H9 (cell line): Measurements from ENCODE around the gene CLEC9A. TPM values are rescaled to one million over a fixed set of nuclear protein-coding genes. Genes with fewer than 3 reads are reported as not detected.
A peak's percentile ranks its signal among the peaks of the same experiment; 100 is the strongest.

Experiments used
- DNase-seq: peaks from one replicate; pipeline ENCODE4 v3.0.0-alpha.2; 2017
- H2AFZ ChIP-seq: one replicate; pipeline ENCODE4 v1.6.1; 2013; ENCODE audit warnings: mild to moderate bottlenecking, low read length, control low read depth, moderate library complexity
- H2AK5ac ChIP-seq: 2 replicates; pipeline ENCODE4 v1.6.1; 2013; ENCODE audit warnings: low read length, control low read depth, mixed read lengths; ENCODE audit not compliant: insufficient read length
- H2BK120ac ChIP-seq: one replicate; pipeline ENCODE4 v1.6.1; 2013; ENCODE audit warnings: low read depth, mild to moderate bottlenecking, low read length, control low read depth, inconsistent platforms; ENCODE audit not compliant: poor library complexity, severe bottlenecking
- H2BK12ac ChIP-seq: 2 replicates; pipeline ENCODE4 v1.6.1; 2013; ENCODE audit warnings: low read length, control low read depth, mixed read lengths, low read depth; ENCODE audit not compliant: insufficient read length
- H2BK15ac ChIP-seq: 2 replicates; pipeline ENCODE4 v1.6.1; 2013; ENCODE audit warnings: low read depth, low read length, control low read depth
- H2BK20ac ChIP-seq: one replicate; pipeline ENCODE4 v1.6.1; 2013; ENCODE audit warnings: low read depth, mild to moderate bottlenecking, low read length, control low read depth, inconsistent platforms; ENCODE audit not compliant: poor library complexity, severe bottlenecking
- H2BK5ac ChIP-seq: 2 replicates; pipeline ENCODE4 v1.6.1; 2013; ENCODE audit warnings: low read length, control low read depth, mixed read lengths; ENCODE audit not compliant: insufficient read length
- H3K14ac ChIP-seq: 2 replicates; pipeline ENCODE4 v1.6.1; 2013; ENCODE audit warnings: low read length, control low read depth; ENCODE audit not compliant: insufficient read depth
- H3K18ac ChIP-seq: 2 replicates; pipeline ENCODE4 v1.6.1; 2013; ENCODE audit warnings: low read depth, mild to moderate bottlenecking, mixed read lengths, low read length, control low read depth; ENCODE audit not compliant: insufficient read length
- H3K23ac ChIP-seq: 2 replicates; pipeline ENCODE4 v1.6.1; 2013; ENCODE audit warnings: low read length, control low read depth, mixed read lengths, low read depth; ENCODE audit not compliant: insufficient read length
- H3K23me2 ChIP-seq: 2 replicates; pipeline ENCODE4 v1.6.1; 2013; ENCODE audit warnings: low read depth, mild to moderate bottlenecking, mixed read lengths, low read length, control low read depth; ENCODE audit not compliant: insufficient read length, poor library complexity, severe bottlenecking
- H3K27ac ChIP-seq: 2 replicates; pipeline ENCODE4 v1.5.1; 2013; ENCODE audit warnings: low read length, control low read depth, mixed read lengths, low read depth; ENCODE audit not compliant: insufficient read length
- H3K27me3 ChIP-seq: 2 replicates; pipeline ENCODE4 v1.6.1; 2013; ENCODE audit warnings: low read length, control low read depth, inconsistent platforms; ENCODE audit not compliant: insufficient read depth
- H3K4ac ChIP-seq: 2 replicates; pipeline ENCODE4 v1.6.1; 2013; ENCODE audit warnings: low read depth, mild to moderate bottlenecking, control low read depth, inconsistent platforms, low read length, moderate library complexity
- H3K4me1 ChIP-seq: 2 replicates; pipeline ENCODE4 v1.6.1; 2013; ENCODE audit warnings: low read length, control low read depth, inconsistent platforms; ENCODE audit not compliant: insufficient read depth
- H3K4me2 ChIP-seq: 2 replicates; pipeline ENCODE4 v1.6.1; 2013; ENCODE audit warnings: low read length, control low read depth, mixed read lengths; ENCODE audit not compliant: insufficient read length, insufficient read depth
- H3K56ac ChIP-seq: 2 replicates; pipeline ENCODE4 v1.6.1; 2013; ENCODE audit warnings: low read depth, mild to moderate bottlenecking, mixed read lengths, low read length, control low read depth; ENCODE audit not compliant: insufficient read length
- H3K79me1 ChIP-seq: 2 replicates; pipeline ENCODE4 v1.6.1; 2013; ENCODE audit warnings: low read depth, mild to moderate bottlenecking, moderate library complexity, low read length, control low read depth, inconsistent platforms; ENCODE audit not compliant: insufficient read depth, poor library complexity, severe bottlenecking
- H3K79me2 ChIP-seq: 2 replicates; pipeline ENCODE4 v1.6.1; 2013; ENCODE audit warnings: low read length, control low read depth, inconsistent platforms; ENCODE audit not compliant: insufficient read depth
- H3K9ac ChIP-seq: 2 replicates; pipeline ENCODE4 v1.6.1; 2013; ENCODE audit warnings: low read length, control low read depth, mixed read lengths; ENCODE audit not compliant: insufficient read length; ENCODE audit errors: extremely low read depth
- H3K9me3 ChIP-seq: one replicate; pipeline ENCODE4 v1.6.1; 2013; ENCODE audit warnings: low read depth, low read length, inconsistent platforms; ENCODE audit not compliant: control insufficient read depth
- H3T11ph ChIP-seq: one replicate; pipeline ENCODE4 v1.6.1; 2013; ENCODE audit warnings: mild to moderate bottlenecking, low read length, control low read depth, inconsistent platforms
- H4K20me1 ChIP-seq: one replicate; pipeline ENCODE4 v1.6.1; 2013; ENCODE audit not compliant: control insufficient read depth, insufficient read length, insufficient read depth
- H4K5ac ChIP-seq: 2 replicates; pipeline ENCODE4 v1.6.1; 2013; ENCODE audit warnings: low read depth, mild to moderate bottlenecking, mixed read lengths, low read length, control low read depth; ENCODE audit not compliant: insufficient read length
- H4K8ac ChIP-seq: replicated peaks from 2 replicates; pipeline ENCODE4 v1.6.1; 2013; ENCODE audit warnings: low read length, control low read depth, mixed read lengths, low read depth; ENCODE audit not compliant: insufficient read length
- H4K91ac ChIP-seq: 2 replicates; pipeline ENCODE4 v1.6.1; 2013; ENCODE audit warnings: low read depth, mild to moderate bottlenecking, moderate library complexity, mixed read lengths, low read length, control low read depth; ENCODE audit not compliant: insufficient read length
- H3K27ac Mint-ChIP-seq, 3 experiments: 2 replicates in 2 of 3; 3 replicates in 1 of 3; pipeline ENCODE4 v1.8.0; 2020 to 2021; ENCODE audit warnings: mixed read lengths in 3 of 3, mild to moderate bottlenecking in 1 of 3, moderate library complexity in 1 of 3
- H3K27me3 Mint-ChIP-seq: 2 replicates; pipeline ENCODE4 v1.8.0; 2021; ENCODE audit warnings: low read depth, mild to moderate bottlenecking, moderate library complexity, mixed read lengths
- H3K36me3 Mint-ChIP-seq, 3 experiments: 2 replicates in 2 of 3; 3 replicates in 1 of 3; pipeline ENCODE4 v1.8.0; 2020 to 2021; ENCODE audit warnings: low read depth in 3 of 3, mixed read lengths in 3 of 3; ENCODE audit not compliant: insufficient read depth in 1 of 3
- H3K4me1 Mint-ChIP-seq, 2 experiments: 2 replicates each; pipeline ENCODE4 v1.8.0; 2020; ENCODE audit warnings: mixed read lengths in 2 of 2
- H3K4me3 Mint-ChIP-seq, 2 experiments: 2 replicates in 1 of 2; 3 replicates in 1 of 2; pipeline ENCODE4 v1.8.0; 2020 to 2021; ENCODE audit warnings: mild to moderate bottlenecking in 2 of 2, mixed read lengths in 2 of 2, moderate library complexity in 1 of 2
- H3K9me3 Mint-ChIP-seq, 2 experiments: 2 replicates in 1 of 2; 3 replicates in 1 of 2; pipeline ENCODE4 v1.8.0; 2020; ENCODE audit warnings: mild to moderate bottlenecking in 2 of 2, mixed read lengths in 2 of 2, moderate library complexity in 1 of 2
- CTCF ChIP-seq: fragments of 200-600 bp; sonication (generic); conservative IDR thresholded peaks from 3 replicates; pipeline ENCODE4 v1.8.0; 2021; ENCODE audit warnings: antibody characterized with exemption, mild to moderate bottlenecking
- WGBS: extraction: QIAGEN DNeasy Blood & Tissue Kit; methylation state at CpG from one replicate; pipeline ENCODE4 v1.1.7; 2013; ENCODE audit warnings: missing lambda C conversion rate, low lambda C conversion rate, mixed read lengths; ENCODE audit not compliant: insufficient read length; ENCODE audit errors: extremely low coverage; 5-methylcytosine and 5-hydroxymethylcytosine counted together
- total RNA-seq: library from RNA; stranded (reverse); gene quantifications from 2 replicates; pipeline ENCODE4 v1.2.1, GENCODE V29; 2021

CLEC9A gene
- total RNA-seq, 1 experiment from 2014 or later = not detected

GRCh38 chr12:10082117-10082874 lies 51.8 kb downstream of the CLEC9A start:
- Mint-ChIP-seq H3K27me3 (no peaks in the 10 kb centered on the region), H3K27ac (peak overlapping the region in 1 of 3 experiments; percentile 49; a peak in 1 of 7 replicates), H3K9me3 (peaks cover 5 to 10% of the 10 kb centered on the region in 2 experiments; a peak in 3 of 5 replicates), H3K36me3 (peaks cover 0 to 11% (median 0%) of the 10 kb centered on the region in 3 experiments; a peak in 2 of 7 replicates), H3K4me1 (no peaks in the 10 kb centered on the region), H3K4me3 (no peak overlapping the region)
- Histone ChIP-seq H3K9me3 (no peaks in the 10 kb centered on the region), H4K8ac (no peak overlapping the region), H4K20me1 (no peaks in the 10 kb centered on the region), H3K23ac (no peak overlapping the region), H3K79me2 (no peaks in the 10 kb centered on the region), H3K27ac (no peak overlapping the region), H3K4me2 (no peak overlapping the region), H2BK12ac (no peak overlapping the region), H3K14ac (no peak overlapping the region), H3K79me1 (no peaks in the 10 kb centered on the region), H4K5ac (no peak overlapping the region), H3T11ph (no peak overlapping the region), H2BK120ac (no peak overlapping the region), H3K56ac (no peak overlapping the region), H2AK5ac (no peak overlapping the region), H3K23me2 (no peaks in the 10 kb centered on the region), H2BK5ac (no peak overlapping the region), H3K9ac (no peak overlapping the region), H3K4me1 (no peaks in the 10 kb centered on the region), H3K18ac (no peak overlapping the region), H2BK20ac (no peak overlapping the region), H3K27me3 (no peaks in the 10 kb centered on the region), H2BK15ac (no peak overlapping the region), H4K91ac (no peak overlapping the region), H2AFZ (no peak overlapping the region), H3K4ac (no peak overlapping the region)
- no peak for DNase-seq
- no peak for TF ChIP-seq CTCF
- no CpG with 5 or more reads among the region's 5 CpGs for WGBS
